Muscle of arm (tissue), 12 donors: ENCODE measurements around the gene DOC2B. TPM values are rescaled to one million over a fixed set of nuclear protein-coding genes. Genes with fewer than 3 reads are reported as not detected.
A peak's percentile ranks its signal among the peaks of the same experiment; 100 is the strongest.
"Not testable (repeated sequence)": the region's sequence is repeated elsewhere in the genome, so short reads cannot be mapped to it uniquely, and the experiment has no call there.

Experiments
- DNase-seq: peaks from one replicate; pipeline ENCODE4 v3.0.0-alpha.2; 2013
- polyA plus RNA-seq, 12 donors: library from polyadenylated mRNA; unstranded; fragments of 120-200 nt; gene quantifications; one replicate each; pipeline ENCODE4 v1.2.1, GENCODE V29; 2013; ENCODE audit not compliant: insufficient read length in 12 of 12

DOC2B gene
- polyA plus RNA-seq, 12 donors = 3.5 to 8.3 (median 4.7) TPM; not detected in 1

- DNase-seq = no peak
These were observed 33.5 kb upstream of the DOC2B start for GRCh38 chr17:214881-215331.

- no peak for DNase-seq
These were observed 32.0 kb upstream of the DOC2B start for GRCh38 chr17:213286-214105.

- DNase-seq = no peak
These were observed 29.0 kb upstream of the DOC2B start for GRCh38 chr17:210402-210801.

- no peak for DNase-seq
These were observed 27.0 kb upstream of the DOC2B start for GRCh38 chr17:208429-208828.

- DNase-seq = no peak
These were observed 26.3 kb upstream of the DOC2B start for GRCh38 chr17:207775-208174.

GRCh38 chr17:206941-207560 is 25.6 kb upstream of the DOC2B start:
- no peak for DNase-seq

- not testable (repeated sequence) for DNase-seq
These were observed 25.0 kb upstream of the DOC2B start for GRCh38 chr17:206484-206883.

DNA sequence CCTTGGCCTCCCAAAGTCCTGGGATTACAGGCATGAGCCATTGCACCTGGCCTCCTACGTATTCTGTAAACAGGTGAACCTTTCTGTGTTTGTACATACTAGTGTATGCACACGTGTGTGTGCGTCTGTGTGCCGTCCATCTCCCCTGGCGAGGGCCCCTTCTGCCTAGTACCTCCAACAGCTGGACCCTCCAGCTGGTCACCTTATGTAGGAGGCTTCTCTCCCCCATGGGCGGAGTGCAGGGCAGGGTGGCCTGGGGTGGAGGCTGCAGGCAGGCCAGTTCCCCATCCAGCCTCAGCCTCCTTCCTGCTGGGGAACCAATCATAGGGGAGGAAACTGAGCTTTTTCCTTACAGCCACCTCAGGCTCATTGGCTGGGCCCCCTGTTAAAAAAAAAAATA is 24.4 kb upstream of the DOC2B start:
- DNase-seq = no peak

DNA sequence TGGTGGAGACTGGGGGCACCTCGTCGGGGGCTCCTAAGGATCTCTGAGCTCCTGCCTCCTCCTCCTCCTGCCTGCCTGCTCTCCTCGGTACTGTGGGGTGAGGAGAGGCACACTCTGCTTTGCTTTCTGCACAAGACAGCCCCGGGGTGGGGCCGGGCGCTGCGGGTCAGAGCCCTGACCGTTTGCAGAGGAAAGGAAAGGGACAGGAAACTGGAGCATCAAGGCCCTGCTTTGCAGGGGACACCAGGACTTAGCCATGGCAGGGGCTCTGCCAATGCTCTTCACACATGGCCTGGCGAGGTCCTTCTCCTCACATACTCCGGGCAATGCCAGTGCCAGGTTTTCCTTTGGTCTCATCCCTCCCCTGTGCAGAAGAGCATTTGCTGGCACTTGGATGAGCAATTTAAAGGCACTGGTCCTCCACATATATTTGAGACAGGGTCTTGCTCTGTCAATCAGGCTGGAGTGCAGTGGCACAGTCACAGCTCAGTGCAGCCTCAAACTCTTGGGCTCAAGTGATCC is 23.8 kb upstream of the DOC2B start:
- DNase-seq = no peak

DNA sequence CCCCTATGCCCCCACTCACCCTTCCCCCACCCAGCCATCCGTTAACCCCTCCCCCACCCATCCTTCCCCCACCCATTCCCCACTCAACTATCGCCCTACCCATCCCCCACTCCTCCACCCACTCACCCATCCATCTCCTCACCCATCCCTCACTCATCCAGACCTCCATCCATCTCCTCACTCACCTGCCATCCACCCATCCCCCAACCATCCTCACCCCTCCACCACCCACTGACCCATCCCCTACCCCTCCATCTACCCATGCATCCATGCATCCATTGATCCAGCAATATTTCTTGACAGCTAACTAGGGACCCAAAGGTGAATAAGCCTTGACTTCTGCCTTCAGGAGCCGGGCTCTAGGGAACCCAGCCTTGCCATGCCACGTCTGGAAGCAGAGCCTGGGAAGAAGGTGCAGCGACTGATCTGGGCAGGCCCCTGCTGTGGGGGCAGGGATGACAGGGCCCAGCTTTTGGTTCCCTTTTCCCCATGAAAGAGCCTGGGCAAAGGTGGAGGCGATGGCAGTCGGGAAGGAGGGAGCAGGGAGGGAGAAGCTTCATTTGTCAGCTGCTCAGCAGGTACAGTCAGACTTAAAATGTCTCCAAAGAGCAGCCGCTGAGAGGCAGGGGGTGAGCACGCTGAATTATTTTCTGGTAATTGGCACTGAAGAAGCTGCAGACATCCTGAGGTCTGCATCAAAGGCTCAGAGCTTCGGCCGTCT is 23.1 kb upstream of the DOC2B start:
- DNase-seq = no peak

- DNase-seq = no peak
These were observed 21.1 kb upstream of the DOC2B start for GRCh38 chr17:202501-202951.

DNA sequence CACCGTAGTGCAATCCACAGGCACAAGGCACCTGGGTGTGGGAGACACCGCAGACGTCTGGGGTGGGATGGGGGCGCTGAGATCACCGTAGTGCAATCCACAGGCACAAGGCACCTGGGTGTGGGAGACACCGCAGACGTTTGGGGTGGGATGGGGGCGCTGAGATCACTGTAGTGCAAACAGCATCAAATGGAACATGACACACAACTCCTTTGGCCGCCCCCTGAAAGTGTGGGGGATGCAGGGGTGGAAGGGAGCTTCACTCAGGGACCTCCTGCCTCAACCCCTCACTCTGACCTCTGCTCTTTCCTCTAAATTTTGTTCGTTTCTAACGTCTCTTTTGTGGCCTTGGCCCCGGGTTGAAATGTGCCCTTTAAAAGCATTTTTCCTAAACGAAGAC is 20.3 kb upstream of the DOC2B start:
- not testable (repeated sequence) for DNase-seq

- not testable (repeated sequence) for DNase-seq
These were observed 19.8 kb upstream of the DOC2B start for GRCh38 chr17:201257-201656.

DNA sequence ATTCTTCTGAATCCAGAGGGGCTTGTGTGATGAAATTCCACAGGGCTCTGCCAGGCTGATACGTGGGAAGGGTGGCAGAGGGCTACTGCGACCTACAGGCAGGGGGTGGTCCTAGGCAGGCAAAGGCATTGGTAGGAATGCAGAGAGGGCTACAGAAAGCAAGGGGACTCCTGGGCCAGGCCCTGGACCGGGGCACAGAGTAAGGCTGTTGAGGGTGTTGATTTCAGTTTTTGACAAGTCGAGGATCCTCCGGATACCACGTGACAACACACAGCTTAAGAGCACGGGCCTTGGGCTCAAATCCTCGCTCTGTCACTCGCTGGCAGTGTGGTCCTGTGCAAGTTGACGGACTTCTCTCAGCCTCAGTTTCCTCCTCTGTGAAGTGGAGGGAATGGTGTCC is 19.1 kb upstream of the DOC2B start:
- DNase-seq = no peak

DNA sequence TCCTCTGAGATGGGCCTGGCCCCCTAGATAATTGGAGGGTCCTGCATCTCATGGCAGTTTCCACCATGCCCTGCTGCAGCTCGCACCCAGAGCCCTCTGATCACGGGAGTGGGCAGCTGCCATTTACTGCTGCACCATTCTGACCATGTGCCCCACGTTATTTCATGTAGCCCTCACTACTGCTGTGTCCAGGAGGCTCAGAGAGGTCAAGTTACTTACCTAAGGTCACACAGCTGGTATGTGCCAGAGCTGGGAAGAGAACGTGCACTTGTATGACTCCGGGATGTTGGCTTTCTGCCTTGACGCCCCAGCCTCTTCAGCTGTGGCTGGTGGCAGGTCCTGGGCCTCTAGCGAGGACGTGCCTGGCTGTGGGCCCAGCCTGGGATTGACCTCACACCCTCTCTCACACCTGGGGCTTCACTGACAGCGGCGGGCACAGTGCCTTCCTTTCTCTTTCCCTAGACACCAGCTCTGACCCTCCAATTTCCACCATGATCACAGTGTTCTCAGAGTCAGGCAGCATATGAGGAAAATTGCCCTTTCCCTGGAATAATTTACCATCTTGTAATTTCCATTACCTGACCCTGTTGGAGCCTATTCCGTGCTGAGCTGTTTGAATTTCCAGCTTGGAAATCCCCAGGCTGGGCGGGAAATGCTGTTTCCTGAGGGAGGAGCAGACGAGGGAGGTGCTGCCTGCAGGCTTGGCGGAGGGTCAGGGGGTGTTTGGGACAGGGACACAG is 18.5 kb upstream of the DOC2B start:
- no peak for DNase-seq

DNA sequence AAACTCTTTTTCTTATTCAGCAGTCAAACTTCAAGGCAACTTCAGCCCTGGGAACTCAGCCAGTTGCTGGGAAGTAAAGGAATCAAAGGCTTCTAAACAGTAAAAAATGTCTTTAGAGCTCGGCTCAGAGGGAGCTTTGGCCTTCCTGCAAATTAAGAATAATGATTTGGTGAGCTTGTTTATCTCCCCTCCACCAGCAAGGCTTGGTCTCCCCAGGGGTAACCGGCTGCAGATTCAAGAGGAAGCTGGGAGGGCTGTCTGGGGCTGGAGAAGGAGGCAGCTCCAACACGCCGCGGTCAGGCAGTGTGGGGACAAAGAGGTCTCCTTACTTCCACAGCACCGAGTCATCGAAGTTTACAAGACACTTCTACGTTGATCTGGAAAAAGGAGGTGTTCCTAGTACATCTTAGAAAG is 17.7 kb upstream of the DOC2B start:
- DNase-seq = peak; percentile 61

- not testable (repeated sequence) for DNase-seq
These were observed 16.8 kb upstream of the DOC2B start for GRCh38 chr17:198225-198624.

- DNase-seq = no peak
These were observed 15.9 kb upstream of the DOC2B start for GRCh38 chr17:197352-197751.

DNA sequence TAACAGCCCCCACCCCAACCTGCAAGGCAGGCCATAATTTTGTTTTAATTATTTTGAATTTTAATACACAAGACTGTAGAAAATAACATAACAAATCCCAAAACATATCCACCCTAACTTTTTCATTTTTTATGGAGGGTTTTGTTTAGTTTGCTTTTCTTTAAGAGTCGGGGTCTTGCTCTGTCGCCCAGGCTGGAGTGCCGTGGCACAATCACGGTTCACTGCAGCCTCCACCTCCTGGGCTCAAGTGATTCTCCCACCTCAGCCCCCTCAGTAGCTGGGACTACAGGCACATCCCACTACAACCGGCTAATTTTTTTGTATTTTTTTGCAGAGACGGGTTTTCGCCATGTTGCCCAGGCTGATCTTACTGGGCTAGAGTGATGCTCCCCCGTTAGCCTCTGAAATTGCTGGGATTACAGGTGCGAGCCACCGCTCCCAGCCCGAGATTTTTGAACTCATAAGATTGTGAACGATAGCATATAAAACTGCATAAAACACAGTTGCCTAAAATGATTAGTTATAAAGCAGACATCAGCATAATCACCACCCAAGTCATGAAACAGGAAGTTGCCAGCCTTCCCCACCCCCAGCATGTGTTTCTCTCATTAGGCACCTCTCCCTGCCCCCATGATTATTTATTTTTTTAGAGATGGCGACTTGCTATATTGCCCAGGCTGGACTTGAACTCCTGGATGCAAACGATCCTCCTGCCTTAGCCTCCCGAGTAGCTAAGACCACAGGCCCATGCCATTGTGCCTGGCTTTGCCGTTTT is 13.6 kb upstream of the DOC2B start:
- no peak for DNase-seq

DNA sequence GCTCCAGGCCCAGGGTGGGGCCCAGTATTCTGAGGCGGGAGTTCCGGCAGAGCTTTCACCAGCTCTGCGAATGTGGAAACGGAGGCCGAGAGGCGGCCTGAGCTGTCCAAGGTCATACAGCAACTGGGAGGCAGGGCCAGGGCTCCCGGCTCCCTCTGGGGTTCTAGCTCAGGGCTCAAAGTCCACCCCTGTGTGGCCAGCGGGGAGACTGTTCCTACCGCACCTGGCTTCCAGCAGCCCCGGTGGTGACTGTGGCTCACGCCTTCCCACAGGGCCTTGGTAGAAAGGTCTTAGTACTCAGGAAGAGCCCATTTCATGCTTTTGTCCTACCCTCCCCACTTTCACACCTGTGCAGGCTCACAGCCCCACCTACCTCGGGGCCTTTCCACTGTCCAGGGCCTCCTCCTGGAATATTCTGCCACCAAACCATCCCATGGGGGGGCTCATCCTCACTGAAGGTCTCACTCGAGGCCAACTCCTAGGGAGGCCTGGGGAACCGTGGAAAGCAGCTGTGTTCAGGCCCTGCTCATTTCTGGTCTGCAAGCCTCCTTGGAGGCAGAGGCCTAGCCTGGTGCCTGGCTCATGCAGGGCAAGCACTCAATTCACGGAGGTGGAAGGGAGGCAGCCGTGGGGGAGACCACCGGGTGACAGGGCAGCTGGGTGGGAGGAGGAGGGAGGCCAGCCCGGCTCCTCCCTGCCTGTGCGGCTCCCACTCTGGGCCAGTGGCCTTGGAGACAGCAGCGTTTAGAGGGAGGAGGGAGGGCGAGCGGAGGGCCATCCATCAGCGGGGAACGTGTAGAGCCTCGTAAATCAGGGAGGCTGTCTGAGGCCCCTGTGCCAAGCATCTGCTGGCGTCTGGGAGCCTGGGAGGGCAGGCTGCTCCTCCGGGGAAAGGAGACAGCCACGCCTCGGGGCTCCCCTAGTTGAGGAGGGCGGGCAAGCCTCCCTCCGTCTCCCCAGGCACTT is 12.7 kb upstream of the DOC2B start:
- DNase-seq = no peak
